ENCODE measurements around the gene NTPCR. TPM values are rescaled to one million over a fixed set of nuclear protein-coding genes. Genes with fewer than 3 reads are reported as not detected.

The NTPCR gene
- total RNA-seq, 4 donors from 2014 or later: 13.5 to 53.3 (median 37.2) TPM

DNA sequence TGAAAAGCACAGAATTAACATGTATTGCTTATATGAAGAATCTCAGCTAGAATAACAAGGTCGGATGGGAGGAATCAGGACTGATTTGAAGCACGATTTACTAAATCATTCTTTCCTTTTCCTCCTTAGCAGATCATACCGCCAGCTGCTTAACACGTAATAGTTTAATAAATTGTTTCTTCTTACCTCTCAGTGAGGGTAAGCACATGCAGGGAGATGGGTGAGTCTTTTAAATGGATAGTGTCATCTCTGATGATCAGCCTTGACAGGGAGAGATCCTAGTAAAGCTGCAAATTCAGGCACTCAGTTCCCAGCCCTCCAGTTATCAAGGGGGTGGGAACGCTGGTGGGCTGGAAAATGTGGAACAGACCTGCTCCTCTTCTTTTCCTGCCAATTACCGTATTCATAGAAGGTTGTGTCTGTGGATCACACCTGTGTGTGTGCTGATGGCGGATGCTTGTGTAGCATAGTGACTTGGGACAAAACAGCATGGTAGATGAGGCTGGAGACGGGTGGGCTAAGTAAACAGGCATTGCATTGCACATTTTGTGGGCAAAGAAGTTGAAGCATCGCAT, 30.7 kb downstream of the NTPCR start:
- TF ChIP-seq EP300 (IDR thresholded peaks at IDR 0.05; ENCODE audit: low read depth) (no peak), POLR2A (IDR thresholded peaks at IDR 0.05) (no peak), POLR2AphosphoS5 (IDR thresholded peaks at IDR 0.05) (no peak)
- TF ChIP-seq, protein P1, sequence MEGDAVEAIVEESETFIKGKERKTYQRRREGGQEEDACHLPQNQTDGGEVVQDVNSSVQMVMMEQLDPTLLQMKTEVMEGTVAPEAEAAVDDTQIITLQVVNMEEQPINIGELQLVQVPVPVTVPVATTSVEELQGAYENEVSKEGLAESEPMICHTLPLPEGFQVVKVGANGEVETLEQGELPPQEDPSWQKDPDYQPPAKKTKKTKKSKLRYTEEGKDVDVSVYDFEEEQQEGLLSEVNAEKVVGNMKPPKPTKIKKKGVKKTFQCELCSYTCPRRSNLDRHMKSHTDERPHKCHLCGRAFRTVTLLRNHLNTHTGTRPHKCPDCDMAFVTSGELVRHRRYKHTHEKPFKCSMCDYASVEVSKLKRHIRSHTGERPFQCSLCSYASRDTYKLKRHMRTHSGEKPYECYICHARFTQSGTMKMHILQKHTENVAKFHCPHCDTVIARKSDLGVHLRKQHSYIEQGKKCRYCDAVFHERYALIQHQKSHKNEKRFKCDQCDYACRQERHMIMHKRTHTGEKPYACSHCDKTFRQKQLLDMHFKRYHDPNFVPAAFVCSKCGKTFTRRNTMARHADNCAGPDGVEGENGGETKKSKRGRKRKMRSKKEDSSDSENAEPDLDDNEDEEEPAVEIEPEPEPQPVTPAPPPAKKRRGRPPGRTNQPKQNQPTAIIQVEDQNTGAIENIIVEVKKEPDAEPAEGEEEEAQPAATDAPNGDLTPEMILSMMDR (IDR thresholded peaks at IDR 0.05): no peak
- in situ Hi-C loops (cut with MboI; ENCODE audit: low pct_ligation_motif_present in 1 of 4, low pct_unique_long_range_greater_than_20kb in 1 of 4, low sequenced_read_pairs in 3 of 4) (no loop called here), intact Hi-C loops (cut with DNase I; ENCODE audit: low total_unique reads) (no loop called here)
- Histone ChIP-seq H3K4me1 (peaks cover 0 to 13% (median 9%) of the 10 kb centered on the region in 4 donors), H3K4me3 (no peak overlapping the region), H3K9me3 (no peaks in the 10 kb centered on the region), H3K27me3 (no peaks in the 10 kb centered on the region), H3K36me3 (peaks cover 0 to 6% (median 0%) of the 10 kb centered on the region in 4 donors), H3K27ac (no peak overlapping the region)
- no peak for DNase-seq
- 91 to 97% methylated on average over 7 to 9 of the region's 9 CpGs for WGBS, 2 donors (ENCODE audit: low coverage in 1 of 2)

- in situ Hi-C loops (cut with MboI; ENCODE audit: low pct_ligation_motif_present in 1 of 4, low pct_unique_long_range_greater_than_20kb in 1 of 4, low sequenced_read_pairs in 3 of 4): no loop called here
- no peaks in the 10 kb centered on the region for H3K27me3 ChIP-seq
- H3K4me1 ChIP-seq: peaks cover 0 to 13% (median 9%) of the 10 kb centered on the region in 4 donors
- no peak overlapping the region for H3K27ac ChIP-seq
- H3K4me3 ChIP-seq: no peak overlapping the region
- no peak for DNase-seq
- intact Hi-C loops (cut with DNase I; ENCODE audit: low total_unique reads): no loop called here
- peaks cover 0 to 6% (median 0%) of the 10 kb centered on the region in 4 donors for H3K36me3 ChIP-seq
- no peak for TF ChIP-seq POLR2A (IDR thresholded peaks at IDR 0.05)
- 40 to 93% methylated on average over 1 to 13 of the region's 13 CpGs for WGBS, 2 donors (ENCODE audit: low coverage in 1 of 2)
- H3K9me3 ChIP-seq: no peaks in the 10 kb centered on the region
These were observed 32.0 kb downstream of the NTPCR start for GRCh38 chr1:232982238-232982944.

DNA sequence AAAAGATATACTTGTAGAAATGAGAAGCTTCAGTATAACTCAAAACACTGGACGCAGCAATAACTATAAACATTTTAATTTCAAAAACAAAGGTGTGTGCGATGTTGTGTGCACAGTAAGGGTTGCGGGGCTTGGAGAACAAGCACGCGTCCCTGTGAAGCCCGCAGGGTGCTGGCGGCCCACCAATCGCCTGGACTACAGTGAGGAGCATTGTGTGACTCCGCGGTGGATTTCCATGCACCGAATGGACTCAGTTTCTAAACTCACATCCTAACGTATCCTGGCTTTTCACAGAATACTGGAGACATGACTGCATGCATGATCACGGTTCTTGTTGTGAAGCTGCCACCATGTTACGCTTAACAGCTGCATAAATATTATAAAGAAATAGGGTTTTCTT, 33.0 kb downstream of the NTPCR start:
- H3K4me3 ChIP-seq: no peak overlapping the region
- no peaks in the 10 kb centered on the region for H3K9me3 ChIP-seq
- H3K27ac ChIP-seq: no peak overlapping the region
- no peak for TF ChIP-seq EP300 (IDR thresholded peaks at IDR 0.05; ENCODE audit: low read depth)
- TF ChIP-seq, protein P1 (IDR thresholded peaks at IDR 0.05): no peak
- intact Hi-C loops (cut with DNase I; ENCODE audit: low total_unique reads): no loop called here
- H3K36me3 ChIP-seq: peaks cover 0 to 4% (median 0%) of the 10 kb centered on the region in 4 donors
- no peaks in the 10 kb centered on the region for H3K27me3 ChIP-seq
- WGBS, 2 donors (ENCODE audit: low coverage in 1 of 2): 83 to 95% methylated on average over 2 to 14 of the region's 14 CpGs
- in situ Hi-C loops (cut with MboI; ENCODE audit: low pct_ligation_motif_present in 1 of 4, low pct_unique_long_range_greater_than_20kb in 1 of 4, low sequenced_read_pairs in 3 of 4): no loop called here
- peaks cover 0 to 13% (median 9%) of the 10 kb centered on the region in 4 donors for H3K4me1 ChIP-seq
- no peak for DNase-seq

- H3K4me1 ChIP-seq: peaks cover 0 to 13% (median 9%) of the 10 kb centered on the region in 4 donors
- 83 to 91% methylated on average over 2 to 24 of the region's 25 CpGs for WGBS, 2 donors (ENCODE audit: low coverage in 1 of 2)
- in situ Hi-C loops (cut with MboI; ENCODE audit: low pct_ligation_motif_present in 1 of 4, low pct_unique_long_range_greater_than_20kb in 1 of 4, low sequenced_read_pairs in 3 of 4): no loop called here
- H3K27me3 ChIP-seq: no peaks in the 10 kb centered on the region
- H3K4me3 ChIP-seq: no peak overlapping the region
- H3K9me3 ChIP-seq: no peaks in the 10 kb centered on the region
- intact Hi-C loops (cut with DNase I; ENCODE audit: low total_unique reads): no loop called here
- DNase-seq: no peak
- TF ChIP-seq POLR2AphosphoS5 (IDR thresholded peaks at IDR 0.05) (no peak), EP300 (IDR thresholded peaks at IDR 0.05; ENCODE audit: low read depth) (no peak), POLR2A (IDR thresholded peaks at IDR 0.05) (no peak)
- TF ChIP-seq, protein P1 (IDR thresholded peaks at IDR 0.05): no peak
- peak overlapping the region in 3 of 4 donors; percentile 37 to 56 (median 50) for H3K27ac ChIP-seq
- H3K36me3 ChIP-seq: no peaks in the 10 kb centered on the region
These were observed 33.6 kb downstream of the NTPCR start for GRCh38 chr1:232983817-232984567.

Measured in transverse colon (tissue), 4 donors.